Measurements from ENCODE around the gene ABCG4. TPM values are rescaled to one million over a fixed set of nuclear protein-coding genes. Genes with fewer than 3 reads are reported as not detected.

The ABCG4 gene
- total RNA-seq, 2 experiments from 2014 or later: 0.08 TPM; not detected in 1

DNA sequence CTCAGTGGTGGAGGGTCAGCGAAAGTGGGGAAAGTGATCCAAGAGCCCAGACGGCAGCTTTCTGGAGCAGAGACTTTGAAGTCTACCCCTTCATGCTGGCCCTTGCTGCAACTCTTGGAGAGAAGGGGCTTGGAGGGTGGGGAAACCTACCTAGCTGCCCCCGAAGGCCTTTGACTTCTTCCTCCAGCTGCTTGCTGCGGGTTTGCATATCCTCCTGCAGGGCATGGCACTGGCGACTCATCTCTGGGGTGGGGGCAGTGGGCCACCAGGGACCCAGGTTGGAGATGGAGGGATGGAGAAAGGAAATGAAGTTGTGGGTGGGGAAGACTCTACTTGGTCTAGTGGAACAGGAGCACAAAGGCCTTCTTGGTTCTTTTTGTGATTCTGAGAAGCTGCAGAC lies 44.1 kb downstream of the ABCG4 start:
- H3K27me3 Mint-ChIP-seq: no peaks in the 10 kb centered on the region
- Histone ChIP-seq H3K9me3 (ENCODE audit: control insufficient read depth in 1 of 2, insufficient read depth in 1 of 2, low read length in 2 of 2) (no peaks in the 10 kb centered on the region), H3K36me3 (ENCODE audit: insufficient read depth, low read length) (no peaks in the 10 kb centered on the region), H3K27me3 (ENCODE audit: control insufficient read depth in 1 of 2, insufficient read depth in 2 of 2, low read length in 2 of 2) (no peaks in the 10 kb centered on the region), H3K4me3 (ENCODE audit: low read length) (no peak overlapping the region), H3K27ac (ENCODE audit: low read depth in 1 of 2, low read length in 2 of 2) (no peak overlapping the region), H3K4me1 (ENCODE audit: insufficient read depth, low read length) (no peaks in the 10 kb centered on the region)
- intact Hi-C loops (cut with DNase I, micrococcal nuclease): loop anchor here in 1 of 2 experiments (10.0 kb wide), 1 partner anchor 88 kb away; the partner anchor contains the start of genes C2CD2L and DPAGT1
- no peak overlapping the region for H3K4me3 Mint-ChIP-seq
- ATAC-seq (ENCODE audit: poor library complexity): no peak
- CTCF ChIA-PET: no interaction called here
- H3K36me3 Mint-ChIP-seq (ENCODE audit: low read depth): no peaks in the 10 kb centered on the region
- no peak for DNase-seq
- no peak overlapping the region for H3K27ac Mint-ChIP-seq
- no peaks in the 10 kb centered on the region for H3K9me3 Mint-ChIP-seq
- POLR2A ChIA-PET: no interaction called here
- H3K4me1 Mint-ChIP-seq (ENCODE audit: low read depth): peaks cover 5% of the 10 kb centered on the region
- no peak for TF ChIP-seq CTCF (IDR thresholded peaks at IDR 0.05)

- TF ChIP-seq CTCF (IDR thresholded peaks at IDR 0.05): no peak
- no peaks in the 10 kb centered on the region for H3K36me3 ChIP-seq (ENCODE audit: insufficient read depth, low read length)
- no peaks in the 10 kb centered on the region for H3K9me3 ChIP-seq (ENCODE audit: control insufficient read depth in 1 of 2, insufficient read depth in 1 of 2, low read length in 2 of 2)
- H3K27ac ChIP-seq (ENCODE audit: low read depth in 1 of 2, low read length in 2 of 2): no peak overlapping the region
- ATAC-seq (ENCODE audit: poor library complexity): no peak
- no peak overlapping the region for H3K4me3 Mint-ChIP-seq
- H3K4me1 Mint-ChIP-seq (ENCODE audit: low read depth): peaks cover 5% of the 10 kb centered on the region
- POLR2A ChIA-PET: no interaction called here
- no peaks in the 10 kb centered on the region for H3K36me3 Mint-ChIP-seq (ENCODE audit: low read depth)
- no peaks in the 10 kb centered on the region for H3K27me3 ChIP-seq (ENCODE audit: control insufficient read depth in 1 of 2, insufficient read depth in 2 of 2, low read length in 2 of 2)
- no peak for DNase-seq
- H3K9me3 Mint-ChIP-seq: no peaks in the 10 kb centered on the region
- CTCF ChIA-PET: no interaction called here
- H3K27me3 Mint-ChIP-seq: no peaks in the 10 kb centered on the region
- no peak overlapping the region for H3K4me3 ChIP-seq (ENCODE audit: low read length)
- intact Hi-C loops (cut with DNase I, micrococcal nuclease): loop anchor here in 1 of 2 experiments (10.0 kb wide), 1 partner anchor 89 kb away; the partner anchor contains the start of genes C2CD2L and DPAGT1
- H3K27ac Mint-ChIP-seq: no peak overlapping the region
- H3K4me1 ChIP-seq (ENCODE audit: insufficient read depth, low read length): no peaks in the 10 kb centered on the region
These were observed 44.8 kb downstream of the ABCG4 start for GRCh38 chr11:119193626-119194025.

DNA sequence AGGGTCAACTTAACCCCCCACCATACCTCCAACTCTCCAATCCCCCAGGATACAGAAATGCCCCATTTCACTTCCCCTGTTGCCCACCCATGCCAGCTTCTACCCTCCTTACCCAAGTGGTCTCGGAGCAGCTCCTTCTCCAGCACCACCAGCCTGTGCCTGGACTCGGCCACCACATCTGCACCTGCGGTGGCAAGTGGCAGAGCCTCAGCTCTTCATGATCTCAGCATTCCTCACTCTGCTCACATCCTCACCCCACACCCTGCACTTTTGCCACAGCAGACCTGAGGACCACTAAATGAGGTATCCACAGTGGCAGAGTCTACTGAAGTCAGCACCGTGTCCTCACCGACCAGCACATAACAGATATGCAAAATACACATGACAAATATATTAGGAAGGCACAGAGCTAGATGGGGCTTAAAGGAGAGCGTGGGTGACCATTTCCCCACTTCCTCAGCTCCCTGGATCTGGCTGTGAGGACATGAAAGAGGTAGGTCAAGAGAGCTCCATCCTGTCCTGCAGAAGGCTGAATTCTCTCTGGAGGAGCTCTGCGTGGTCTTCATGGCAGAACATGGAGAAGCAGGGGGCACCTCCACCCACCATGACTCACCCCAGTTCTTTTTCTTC lies 46.1 kb downstream of the ABCG4 start:
- H3K4me1 ChIP-seq (ENCODE audit: insufficient read depth, low read length): no peaks in the 10 kb centered on the region
- Mint-ChIP-seq H3K27me3 (no peaks in the 10 kb centered on the region), H3K9me3 (no peaks in the 10 kb centered on the region), H3K4me3 (no peak overlapping the region), H3K27ac (no peak overlapping the region), H3K4me1 (ENCODE audit: low read depth) (peaks cover 5% of the 10 kb centered on the region), H3K36me3 (ENCODE audit: low read depth) (no peaks in the 10 kb centered on the region)
- ChIA-PET POLR2A (no interaction called here), CTCF (no interaction called here)
- no peak overlapping the region for H3K27ac ChIP-seq (ENCODE audit: low read depth in 1 of 2, low read length in 2 of 2)
- H3K9me3 ChIP-seq (ENCODE audit: control insufficient read depth in 1 of 2, insufficient read depth in 1 of 2, low read length in 2 of 2): no peaks in the 10 kb centered on the region
- ATAC-seq (ENCODE audit: poor library complexity) (no peak), DNase-seq (no peak)
- H3K4me3 ChIP-seq (ENCODE audit: low read length): no peak overlapping the region
- H3K36me3 ChIP-seq (ENCODE audit: insufficient read depth, low read length): no peaks in the 10 kb centered on the region
- intact Hi-C loops (cut with DNase I, micrococcal nuclease): loop anchor here (5.0 to 10.0 kb wide), 2 partner anchors 90 to 178 kb away; partner anchors contain the start of genes C2CD2L (in 1 of the 2), DPAGT1 (in 1 of the 2), RPS25 (in 1 of the 2) and TRAPPC4 (in 1 of the 2)
- no peaks in the 10 kb centered on the region for H3K27me3 ChIP-seq (ENCODE audit: control insufficient read depth in 1 of 2, insufficient read depth in 2 of 2, low read length in 2 of 2)
- no peak for TF ChIP-seq CTCF (IDR thresholded peaks at IDR 0.05)

All from CD4-positive, alpha-beta T cell (primary cell).